Smooth muscle cell (in vitro differentiated cells): ENCODE results near the gene UCP1. TPM values are rescaled to one million over a fixed set of nuclear protein-coding genes. Genes with fewer than 3 reads are reported as not detected.

Source experiments
- DNase-seq: peaks from one replicate; lab custom pipeline; 2025; ENCODE audit not compliant: unreplicated experiment; lab: John Stamatoyannopoulos, UW
- H2AFZ ChIP-seq: fragments of 200-600 bp; sonication (generic); 2 replicates; pipeline ENCODE4 v1.6.0; 2016; ENCODE audit warnings: antibody characterized with exemption, low read depth, mild to moderate bottlenecking
- H3F3A ChIP-seq: fragments of 200-600 bp; sonication (generic); 2 replicates; pipeline ENCODE4 v1.6.0; 2017; ENCODE audit warnings: antibody characterized with exemption, low read depth
- H3K27ac ChIP-seq: fragments of 200-600 bp; sonication (generic); 2 replicates; pipeline ENCODE4 v1.5.1; 2016; ENCODE audit warnings: low read depth, mild to moderate bottlenecking
- H3K27me3 ChIP-seq: fragments of 200-600 bp; sonication (generic); 2 replicates; pipeline ENCODE4 v1.6.1; 2016; ENCODE audit warnings: low read depth, mild to moderate bottlenecking
- H3K36me3 ChIP-seq: fragments of 200-600 bp; sonication (generic); 2 replicates; pipeline ENCODE4 v1.5.1; 2016; ENCODE audit warnings: low read depth
- H3K4me1 ChIP-seq: fragments of 200-600 bp; sonication (generic); 2 replicates; pipeline ENCODE4 v1.5.1; 2016; ENCODE audit warnings: low read depth
- H3K4me2 ChIP-seq: fragments of 200-600 bp; sonication (generic); 2 replicates; pipeline ENCODE4 v1.6.0; 2016; ENCODE audit warnings: mild to moderate bottlenecking
- H3K4me3 ChIP-seq: fragments of 200-600 bp; sonication (generic); 2 replicates; pipeline ENCODE4 v1.5.1; 2016; ENCODE audit warnings: mild to moderate bottlenecking
- H3K79me2 ChIP-seq: fragments of 200-600 bp; sonication (generic); 2 replicates; pipeline ENCODE4 v1.6.0; 2016; ENCODE audit warnings: low read depth, mild to moderate bottlenecking
- H3K9ac ChIP-seq: fragments of 200-600 bp; sonication (generic); 2 replicates; pipeline ENCODE4 v1.6.0; 2016; ENCODE audit warnings: low read depth
- H3K9me3 ChIP-seq: fragments of 200-600 bp; sonication (generic); replicated peaks from 2 replicates; pipeline ENCODE4 v1.5.1; 2016; ENCODE audit warnings: low read depth
- H4K20me1 ChIP-seq: fragments of 200-600 bp; sonication (generic); 2 replicates; pipeline ENCODE4 v1.6.0; 2016; ENCODE audit warnings: low read depth
- CTCF ChIP-seq: fragments of 200-600 bp; sonication (generic); IDR thresholded peaks from 2 replicates; pipeline ENCODE4 v1.5.1; 2017; ENCODE audit warnings: borderline replicate concordance, mild to moderate bottlenecking, antibody characterized with exemption; ENCODE audit not compliant: insufficient read depth, poor library complexity, severe bottlenecking
- WGBS: methylation state at CpG from one replicate; pipeline ENCODE4 v1.1.7; 2016; ENCODE audit warnings: low lambda C conversion rate; 5-methylcytosine and 5-hydroxymethylcytosine counted together
- polyA plus RNA-seq: library from polyadenylated mRNA; unstranded; fragments of >200 nt; fragmentation: Nextera tagmentation; extraction: Ambion mirVana; gene quantifications from 2 replicates; pipeline ENCODE4 v1.2.1, GENCODE V29; 2016
- total RNA-seq: library from RNA; depleted of rRNA; stranded (reverse); fragments of >200 nt; gene quantifications from 2 replicates; pipeline ENCODE4 v1.2.3, GENCODE V29; 2014

UCP1 gene
- total and polyA plus RNA-seq, 2 experiments from 2014 or later, result 0.24 TPM; not detected in 1

- Histone ChIP-seq H3K9me3 (no peaks in the 10 kb centered on the region), H3K27ac (no peak overlapping the region), H3K4me2 (no peak overlapping the region), H3K9ac (no peak overlapping the region), H3K79me2 (no peaks in the 10 kb centered on the region), H3F3A (no peaks in the 10 kb centered on the region), H3K27me3 (no peaks in the 10 kb centered on the region), H3K36me3 (no peaks in the 10 kb centered on the region), H3K4me3 (no peak overlapping the region), H3K4me1 (peaks cover under 1% of the 10 kb centered on the region), H4K20me1 (no peaks in the 10 kb centered on the region), H2AFZ (no peak overlapping the region)
- no peak for DNase-seq
- no peak for TF ChIP-seq CTCF
- 81% methylated on average over 1 of the region's 1 CpG for WGBS
Measured at GRCh38 chr4:140612357-140612756, 43.6 kb upstream of the UCP1 start.

GRCh38 chr4:140611854-140612253 lies 43.1 kb upstream of the UCP1 start:
- DNase-seq, result no peak
- 87% methylated on average over 3 of the region's 3 CpGs for WGBS
- no peaks in the 10 kb centered on the region for H4K20me1 ChIP-seq

GRCh38 chr4:140609548-140610425 lies 41.0 kb upstream of the UCP1 start:
- H3K79me2 ChIP-seq, result no peaks in the 10 kb centered on the region
- no peaks in the 10 kb centered on the region for H3K4me1 ChIP-seq
- H3K4me3 ChIP-seq, result no peak overlapping the region
- no peak for DNase-seq
- H4K20me1 ChIP-seq, result no peaks in the 10 kb centered on the region
- 65% methylated on average over 6 of the region's 6 CpGs for WGBS
- peak; percentile 47 for TF ChIP-seq CTCF
- no peaks in the 10 kb centered on the region for H3K36me3 ChIP-seq
- no peak overlapping the region for H3K9ac ChIP-seq
- no peak overlapping the region for H2AFZ ChIP-seq
- H3K4me2 ChIP-seq, result no peak overlapping the region
- no peaks in the 10 kb centered on the region for H3F3A ChIP-seq
- H3K9me3 ChIP-seq, result no peaks in the 10 kb centered on the region
- no peak overlapping the region for H3K27ac ChIP-seq
- H3K27me3 ChIP-seq, result no peaks in the 10 kb centered on the region

More at GRCh38 chr4:140611854-140612253, 43.1 kb upstream of the UCP1 start:
- Histone ChIP-seq H3K4me1 (no peaks in the 10 kb centered on the region), H3K79me2 (no peaks in the 10 kb centered on the region), H3K36me3 (no peaks in the 10 kb centered on the region), H3K4me3 (no peak overlapping the region), H3K27ac (no peak overlapping the region), H3K27me3 (no peaks in the 10 kb centered on the region), H3K4me2 (no peak overlapping the region), H3F3A (no peaks in the 10 kb centered on the region), H3K9ac (no peak overlapping the region), H2AFZ (no peak overlapping the region), H3K9me3 (no peaks in the 10 kb centered on the region)
- no peak for TF ChIP-seq CTCF
